GM18873 (cell line): ENCODE measurements around the gene CXCL8.

Source experiments
- ATAC-seq: cut with Tn5 transposase; IDR thresholded peaks from one replicate; pipeline ENCODE4 v1.9.1; 2021; ENCODE audit warnings: mild to moderate bottlenecking, moderate library complexity, moderate number of reproducible peaks; ENCODE audit not compliant: unreplicated experiment, low FRiP score

CXCL8 gene

DNA sequence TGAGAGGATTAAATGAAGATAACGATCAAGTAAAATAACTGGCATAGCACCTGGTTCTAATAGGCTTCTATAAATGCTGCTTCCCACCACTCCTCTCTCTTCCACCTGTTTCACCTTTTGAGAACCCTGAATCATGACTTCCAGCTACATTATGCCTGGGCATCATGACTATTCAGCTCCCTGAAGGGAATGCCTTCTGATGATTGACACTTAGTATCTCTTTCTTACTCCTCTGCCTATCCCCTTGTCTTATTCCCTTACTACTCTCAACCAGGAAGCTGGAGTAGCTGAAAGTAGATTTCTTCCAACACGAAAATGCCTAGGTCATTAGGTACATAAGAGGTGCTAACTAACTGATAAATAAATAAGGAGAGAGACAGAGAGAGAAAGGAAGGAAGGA is 24.7 kb upstream of the CXCL8 start:
- no peak for ATAC-seq

DNA sequence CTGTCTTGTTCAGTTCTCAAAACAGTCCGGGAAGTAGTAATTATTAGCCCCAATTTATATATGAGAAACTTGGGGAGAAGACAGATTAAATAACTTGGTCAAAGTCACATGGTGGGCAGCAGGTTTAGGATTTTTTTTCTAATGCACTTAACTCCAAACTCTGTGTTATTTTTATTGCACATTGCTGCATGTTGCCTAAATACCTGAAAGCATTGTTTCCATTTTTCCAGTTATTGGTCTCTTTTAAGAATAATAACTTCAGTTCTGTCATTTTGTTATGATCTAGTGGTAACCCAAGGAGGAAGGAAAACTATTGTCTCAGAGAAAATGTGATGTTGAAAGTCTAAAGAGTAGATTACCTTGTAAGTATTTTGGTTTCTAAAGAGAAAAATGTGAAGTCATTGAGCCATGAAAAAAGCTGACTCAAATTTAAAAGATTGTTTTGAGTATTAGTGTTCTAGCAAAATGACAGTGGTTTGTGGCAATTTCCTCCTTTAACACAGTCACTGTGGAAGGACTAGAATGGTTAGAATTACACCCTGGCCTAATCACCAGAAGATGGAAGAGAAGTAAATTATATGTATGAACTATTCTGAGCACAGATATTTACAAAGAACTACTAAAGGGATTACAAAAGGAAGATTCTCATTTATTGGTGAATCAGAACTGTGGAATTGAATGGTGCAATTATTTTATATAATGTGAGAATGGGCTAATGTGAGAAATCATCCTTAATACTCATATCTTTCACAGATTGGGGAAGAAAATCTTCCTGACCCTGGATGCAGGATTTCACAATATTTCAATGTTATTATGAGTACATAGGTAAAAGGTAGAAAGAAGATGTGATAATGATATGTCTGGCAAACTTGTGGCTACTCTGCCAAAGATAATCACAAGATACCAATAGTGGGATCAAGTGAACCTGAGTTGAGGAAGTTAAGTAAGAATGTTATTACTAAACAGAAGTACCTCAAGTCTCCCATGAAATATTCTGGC is 21.7 kb upstream of the CXCL8 start:
- ATAC-seq: peak; percentile 97

GRCh38 chr4:73721435-73721834 is 18.9 kb upstream of the CXCL8 start:
- no peak for ATAC-seq

DNA sequence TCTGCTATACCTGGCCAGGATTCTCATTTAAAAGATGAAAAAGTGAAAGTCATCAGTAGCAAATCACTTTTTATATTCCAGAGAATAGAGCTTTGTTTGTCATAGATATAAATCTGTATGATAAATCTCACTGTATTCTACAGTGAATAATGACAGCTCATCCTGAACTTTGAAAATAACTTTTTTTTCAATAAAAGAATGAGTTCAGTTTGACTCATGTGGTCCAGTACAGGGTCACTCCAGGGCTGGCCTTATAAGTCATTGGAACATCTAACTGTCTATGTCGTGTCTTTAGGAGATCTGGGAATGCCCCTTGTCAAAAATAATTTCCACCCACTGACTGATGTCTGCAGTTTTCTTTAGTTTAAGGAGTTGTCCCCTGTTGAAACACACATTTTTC is 18.5 kb upstream of the CXCL8 start:
- no peak for ATAC-seq

DNA sequence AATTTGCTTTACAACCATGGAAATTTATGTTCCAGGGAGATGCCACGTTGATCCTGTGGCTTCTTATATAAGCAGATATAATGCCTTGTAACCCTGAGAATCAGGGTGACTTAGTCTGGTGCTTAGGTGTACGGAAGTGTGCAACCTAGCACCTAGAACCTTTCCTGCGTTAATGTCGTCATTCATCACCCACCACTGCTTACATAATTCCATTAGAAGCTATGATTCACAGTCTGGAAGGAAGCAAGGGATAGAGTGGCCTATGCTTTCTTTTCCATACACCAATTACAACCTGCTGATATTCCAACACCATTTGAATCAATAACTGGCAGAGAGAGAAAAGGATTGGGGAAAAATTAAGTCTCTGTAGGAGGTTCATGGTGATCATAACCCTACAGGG is 17.3 kb upstream of the CXCL8 start:
- no peak for ATAC-seq

DNA sequence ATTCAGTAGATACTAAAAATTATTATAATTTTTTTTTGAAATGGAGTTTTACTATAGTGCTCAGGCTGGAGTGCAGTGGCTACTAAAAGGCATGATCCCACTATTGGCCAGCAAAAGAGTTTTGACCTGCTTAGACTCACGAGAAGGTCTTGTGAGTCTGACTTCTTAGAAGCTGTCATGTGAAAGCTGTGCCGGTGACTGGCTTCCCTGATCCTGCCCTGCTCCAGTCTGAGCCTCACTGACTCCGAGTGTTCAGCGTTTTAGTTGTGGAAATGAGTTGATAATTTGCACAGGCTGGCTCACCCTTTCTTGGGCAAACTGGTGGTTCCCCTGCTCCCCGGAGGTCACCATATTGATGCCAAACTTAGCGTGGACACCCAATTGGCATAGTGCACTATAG is 16.4 kb upstream of the CXCL8 start:
- ATAC-seq: no peak

GRCh38 chr4:73725510-73725909 is 14.9 kb upstream of the CXCL8 start:
- ATAC-seq: no peak

GRCh38 chr4:73725985-73726384 is 14.4 kb upstream of the CXCL8 start:
- no peak for ATAC-seq

- ATAC-seq: peak; percentile 89
Measured at GRCh38 chr4:73727685-73728084, 12.7 kb upstream of the CXCL8 start.

GRCh38 chr4:73728091-73728741 is 12.2 kb upstream of the CXCL8 start:
- no peak for ATAC-seq

DNA sequence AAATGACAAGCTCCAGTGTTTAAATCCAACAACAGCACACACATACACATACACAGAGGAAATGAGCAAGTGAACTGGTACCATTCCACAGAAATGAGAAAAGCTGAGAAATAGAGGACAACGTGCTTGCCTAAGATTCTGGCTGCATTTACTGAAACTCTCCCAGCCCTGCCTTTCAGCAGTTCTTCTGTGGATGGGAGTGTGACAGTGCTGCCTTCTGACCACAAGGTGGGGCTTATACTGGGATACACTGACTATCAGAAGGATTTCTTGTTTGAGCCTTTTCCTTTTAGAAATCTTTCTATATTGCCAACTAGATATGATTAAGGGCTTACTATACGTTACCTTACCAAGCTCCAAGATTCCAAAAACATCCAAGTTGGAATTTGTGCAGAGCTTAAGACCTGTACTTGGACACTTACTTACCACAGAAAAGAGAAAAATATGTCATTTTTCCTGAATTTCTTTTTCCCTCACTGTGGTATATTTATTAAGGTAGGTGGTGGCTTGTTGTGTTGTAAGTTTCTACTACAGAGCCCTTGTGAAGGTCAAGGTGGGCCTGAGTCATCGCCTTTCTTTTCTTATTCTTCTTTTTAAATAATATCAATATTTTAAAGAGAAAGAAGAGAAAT is 10.7 kb upstream of the CXCL8 start:
- peak; percentile 50 for ATAC-seq

- no peak for ATAC-seq
Measured at GRCh38 chr4:73730292-73730691, 10.1 kb upstream of the CXCL8 start.

- no peak for ATAC-seq
Measured at GRCh38 chr4:73730867-73731266, 9.5 kb upstream of the CXCL8 start.

GRCh38 chr4:73731968-73732610 is 8.3 kb upstream of the CXCL8 start:
- ATAC-seq: no peak

- no peak for ATAC-seq
Measured at GRCh38 chr4:73732759-73733431, 7.5 kb upstream of the CXCL8 start.

DNA sequence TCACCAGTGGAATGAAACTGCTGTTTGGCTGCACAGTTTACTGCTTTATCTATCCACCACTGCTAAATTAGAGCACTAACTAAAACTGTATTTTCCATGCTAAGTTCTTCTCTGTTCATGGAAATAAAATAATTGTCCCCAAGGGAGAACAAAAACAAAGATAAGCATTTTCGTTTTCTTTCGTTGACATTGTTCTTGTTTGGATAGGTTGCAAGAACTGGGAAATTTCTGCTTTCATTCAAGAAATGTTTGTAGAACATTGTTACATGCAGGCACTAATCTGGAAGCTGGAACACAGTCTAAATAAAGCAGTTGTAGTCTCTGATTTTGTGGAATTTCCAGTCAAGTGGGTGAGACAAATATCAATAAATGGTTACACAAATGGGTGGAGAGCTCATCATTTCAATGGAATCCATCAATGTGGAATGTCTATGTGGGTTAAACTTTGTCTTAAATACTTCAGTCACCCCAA is 5.8 kb upstream of the CXCL8 start:
- ATAC-seq: no peak

GRCh38 chr4:73735231-73735630 is 5.1 kb upstream of the CXCL8 start:
- ATAC-seq: peak; percentile 90

DNA sequence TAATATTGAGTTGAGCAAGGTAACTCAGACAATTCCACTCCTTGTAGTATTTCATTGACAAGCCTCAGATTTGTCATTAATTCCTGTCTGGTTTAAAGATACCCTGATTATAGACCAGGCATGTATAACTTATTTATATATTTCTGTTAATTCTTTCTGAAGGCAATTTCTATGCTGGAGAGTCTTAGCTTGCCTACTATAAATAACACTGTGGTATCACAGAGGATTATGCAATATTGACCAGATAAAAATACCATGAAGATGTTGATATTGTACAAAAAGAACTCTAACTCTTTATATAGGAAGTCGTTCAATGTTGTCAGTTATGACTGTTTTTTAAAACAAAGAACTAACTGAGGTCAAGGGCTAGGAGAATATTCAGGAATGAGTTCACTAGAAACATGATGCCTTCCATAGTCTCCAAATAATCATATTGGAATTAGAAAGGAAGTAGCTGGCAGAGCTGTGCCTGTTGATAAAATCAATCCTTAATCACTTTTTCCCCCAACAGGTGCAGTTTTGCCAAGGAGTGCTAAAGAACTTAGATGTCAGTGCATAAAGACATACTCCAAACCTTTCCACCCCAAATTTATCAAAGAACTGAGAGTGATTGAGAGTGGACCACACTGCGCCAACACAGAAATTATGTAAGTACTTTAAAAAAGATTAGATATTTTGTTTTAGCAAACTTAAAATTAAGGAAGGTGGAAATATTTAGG is 821 bp downstream of the CXCL8 start:
- no peak for ATAC-seq

DNA sequence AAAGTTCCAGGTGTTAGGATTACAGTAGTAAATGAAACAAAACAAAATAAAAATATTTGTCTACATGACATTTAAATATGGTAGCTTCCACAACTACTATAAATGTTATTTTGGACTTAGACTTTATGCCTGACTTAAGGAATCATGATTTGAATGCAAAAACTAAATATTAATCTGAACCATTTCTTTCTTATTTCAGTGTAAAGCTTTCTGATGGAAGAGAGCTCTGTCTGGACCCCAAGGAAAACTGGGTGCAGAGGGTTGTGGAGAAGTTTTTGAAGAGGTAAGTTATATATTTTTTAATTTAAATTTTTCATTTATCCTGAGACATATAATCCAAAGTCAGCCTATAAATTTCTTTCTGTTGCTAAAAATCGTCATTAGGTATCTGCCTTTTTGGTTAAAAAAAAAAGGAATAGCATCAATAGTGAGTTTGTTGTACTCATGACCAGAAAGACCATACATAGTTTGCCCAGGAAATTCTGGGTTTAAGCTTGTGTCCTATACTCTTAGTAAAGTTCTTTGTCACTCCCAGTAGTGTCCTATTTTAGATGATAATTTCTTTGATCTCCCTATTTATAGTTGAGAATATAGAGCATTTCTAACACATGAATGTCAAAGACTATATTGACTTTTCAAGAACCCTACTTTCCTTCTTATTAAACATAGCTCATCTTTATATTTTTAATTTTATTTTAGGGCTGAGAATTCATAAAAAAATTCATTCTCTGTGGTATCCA is 1.6 kb downstream of the CXCL8 start:
- ATAC-seq: no peak
